GM03348 (cell line): ENCODE data around the gene RGS9BP.
"Not testable (repeated sequence)": the region's sequence is repeated elsewhere in the genome, so short reads cannot be mapped to it uniquely, and the experiment has no call there.

Experiments used
- DNase-seq: peaks from one replicate; pipeline ENCODE4 v3.0.0; 2012; ENCODE audit warnings: low spot score

Gene RGS9BP

GRCh38 chr19:32671883-32672593 is 3.6 kb upstream of the RGS9BP start:
- no peak for DNase-seq

- no peak for DNase-seq
Observed at GRCh38 chr19:32672841-32673240, 2.8 kb upstream of the RGS9BP start.

- DNase-seq: no peak
Observed at GRCh38 chr19:32673573-32673972, 2.1 kb upstream of the RGS9BP start.

GRCh38 chr19:32674153-32674930 is 1.3 kb upstream of the RGS9BP start:
- no peak for DNase-seq

- peak; percentile 100 for DNase-seq
Observed at GRCh38 chr19:32674931-32675719, 523 bp upstream of the RGS9BP start, which contains the start of gene ANKRD27. TSS of gene ANKRD27 (minus strand) at chr19:32675180. CDS start at chr19:32659015, 16,165 bp downstream.

GRCh38 chr19:32676186-32676894 is 692 bp downstream of the RGS9BP start:
- DNase-seq: no peak

- no peak for DNase-seq
Observed at GRCh38 chr19:32676895-32677359, 1.3 kb downstream of the RGS9BP start.

- no peak for DNase-seq
Observed at GRCh38 chr19:32677657-32678056, 2.0 kb downstream of the RGS9BP start.

- DNase-seq: no peak
Observed at GRCh38 chr19:32680986-32681385, 5.3 kb downstream of the RGS9BP start.

- DNase-seq: no peak
Observed at GRCh38 chr19:32682317-32682716, 6.7 kb downstream of the RGS9BP start.

GRCh38 chr19:32686847-32687475 is 11.3 kb downstream of the RGS9BP start:
- no peak for DNase-seq

GRCh38 chr19:32687681-32688080 is 12.0 kb downstream of the RGS9BP start:
- no peak for DNase-seq

GRCh38 chr19:32688311-32688710 is 12.7 kb downstream of the RGS9BP start:
- no peak for DNase-seq

GRCh38 chr19:32691291-32691951 is 15.8 kb downstream of the RGS9BP start, which contains the start of gene NUDT19:
TSS of gene NUDT19 (plus strand) at chr19:32691821. CDS start at chr19:32691961, 140 bp downstream.
- peak; percentile 95 for DNase-seq

GRCh38 chr19:32691952-32692726 is 16.5 kb downstream of the RGS9BP start:
- peak; percentile 84 for DNase-seq

GRCh38 chr19:32692727-32693061 is 17.0 kb downstream of the RGS9BP start:
- no peak for DNase-seq

GRCh38 chr19:32693151-32694108 is 17.8 kb downstream of the RGS9BP start:
- DNase-seq: not testable (repeated sequence)

- not testable (repeated sequence) for DNase-seq
Observed at GRCh38 chr19:32694316-32694715, 18.7 kb downstream of the RGS9BP start.

- DNase-seq: not testable (repeated sequence)
Observed at GRCh38 chr19:32694851-32695250, 19.2 kb downstream of the RGS9BP start.
